CD14-positive monocyte (primary cell): ENCODE results near the gene SLC1A3. TPM values are rescaled to one million over a fixed set of nuclear protein-coding genes. Genes with fewer than 3 reads are reported as not detected.

Experiments used
- DNase-seq, 3 donors: peaks; one replicate each; pipeline ENCODE4 v3.0.0-alpha.2; 2011 to 2022
- H2AFZ ChIP-seq: 2 replicates; pipeline ENCODE4 v1.6.0; 2012; ENCODE audit warnings: mild to moderate bottlenecking, low read depth, low read length, inconsistent platforms; ENCODE audit not compliant: insufficient read depth, poor library complexity, severe bottlenecking
- H3K27ac ChIP-seq, 2 donors: 1 replicate in 1 of 2; 2 replicates in 1 of 2; pipeline ENCODE4 v1.5.1; 2012 to 2013; ENCODE audit warnings: low read length in 2 of 2, control low read depth in 1 of 2, inconsistent platforms in 1 of 2, low read depth in 1 of 2, mild to moderate bottlenecking in 1 of 2
- H3K27me3 ChIP-seq, 2 donors: one replicate each; pipeline versions ENCODE4 v1.6.0 to v1.6.1; 2011 to 2013; ENCODE audit warnings: low read length in 2 of 2; ENCODE audit not compliant: control insufficient read depth in 2 of 2, insufficient read depth in 2 of 2
- H3K36me3 ChIP-seq, 2 donors: replicated peaks in 1 of 2; 1 replicate in 1 of 2; 2 replicates in 1 of 2; pipeline versions ENCODE4 v1.5.1 to v1.6.1; 2012 to 2013; ENCODE audit warnings: low read length in 2 of 2, control low read depth in 1 of 2, inconsistent platforms in 1 of 2, mild to moderate bottlenecking in 1 of 2; ENCODE audit not compliant: insufficient read depth in 2 of 2, control insufficient read depth in 1 of 2
- H3K4me1 ChIP-seq, 2 donors: 1 replicate in 1 of 2; 2 replicates in 1 of 2; pipeline versions ENCODE4 v1.5.1 to v1.6.1; 2012 to 2013; ENCODE audit warnings: low read length in 2 of 2, control low read depth in 1 of 2, inconsistent platforms in 1 of 2, mild to moderate bottlenecking in 1 of 2, moderate library complexity in 1 of 2; ENCODE audit not compliant: insufficient read depth in 2 of 2, control insufficient read depth in 1 of 2
- H3K4me2 ChIP-seq: replicated peaks from 2 replicates; pipeline ENCODE3; 2012; ENCODE audit warnings: low read length, moderate library complexity, mild to moderate bottlenecking; ENCODE audit not compliant: poor library complexity, severe bottlenecking; ENCODE audit errors: extremely low read depth
- H3K4me3 ChIP-seq, 3 experiments: fragments of 200-600 bp in 1 of 3; sonication (generic) in 1 of 3; replicated peaks in 1 of 3; 1 replicate in 2 of 3; 2 replicates in 1 of 3; pipeline ENCODE4 v1.5.1; 2011 to 2013; ENCODE audit warnings: low read length in 3 of 3, mild to moderate bottlenecking in 3 of 3, control low read depth in 2 of 3, low read depth in 2 of 3, inconsistent platforms in 1 of 3, moderate library complexity in 1 of 3
- H3K79me2 ChIP-seq: 2 replicates; pipeline ENCODE4 v1.6.0; 2012; ENCODE audit warnings: mild to moderate bottlenecking, control low read depth, inconsistent platforms, low read length, moderate library complexity; ENCODE audit not compliant: insufficient read depth
- H3K9ac ChIP-seq: 2 replicates; pipeline ENCODE4 v1.6.0; 2017; ENCODE audit warnings: low read length, mild to moderate bottlenecking; ENCODE audit not compliant: insufficient read depth, poor library complexity, severe bottlenecking
- H3K9me3 ChIP-seq, 2 donors: replicated peaks in 1 of 2; 1 replicate in 1 of 2; 2 replicates in 1 of 2; pipeline versions ENCODE4 v1.5.1 to v1.6.1; 2012 to 2013; ENCODE audit warnings: low read length in 2 of 2, control low read depth in 1 of 2; ENCODE audit not compliant: control insufficient read depth in 1 of 2, insufficient read depth in 1 of 2
- H4K20me1 ChIP-seq: 2 replicates; pipeline ENCODE4 v1.6.0; 2012; ENCODE audit warnings: mild to moderate bottlenecking, low read length, control low read depth, moderate library complexity; ENCODE audit not compliant: insufficient read depth
- H3K27ac Mint-ChIP-seq, 7 donors: one replicate each; pipeline ENCODE4 v1.8.0; 2020; ENCODE audit warnings: mild to moderate bottlenecking in 7 of 7, mixed read lengths in 7 of 7, moderate library complexity in 6 of 7, inconsistent platforms in 2 of 7
- H3K27me3 Mint-ChIP-seq, 3 donors: one replicate each; pipeline ENCODE4 v1.8.0; 2021 to 2022; ENCODE audit warnings: low read depth in 3 of 3, mild to moderate bottlenecking in 3 of 3, mixed read lengths in 3 of 3, moderate library complexity in 3 of 3, inconsistent platforms in 1 of 3
- H3K36me3 Mint-ChIP-seq, 2 donors: one replicate each; pipeline ENCODE4 v1.8.0; 2020; ENCODE audit warnings: mixed read lengths in 2 of 2, inconsistent platforms in 1 of 2, mild to moderate bottlenecking in 1 of 2
- H3K4me1 Mint-ChIP-seq: one replicate; pipeline ENCODE4 v1.8.0; 2020; ENCODE audit warnings: mild to moderate bottlenecking, mixed read lengths
- H3K4me3 Mint-ChIP-seq, 2 donors: one replicate each; pipeline ENCODE4 v1.8.0; 2020; ENCODE audit warnings: mild to moderate bottlenecking in 2 of 2, mixed read lengths in 2 of 2, moderate library complexity in 1 of 2
- H3K9me3 Mint-ChIP-seq, 7 donors: one replicate each; pipeline ENCODE4 v1.8.0; 2020 to 2022; ENCODE audit warnings: mixed read lengths in 7 of 7, mild to moderate bottlenecking in 6 of 7, moderate library complexity in 6 of 7, inconsistent platforms in 2 of 7
- WGBS: methylation state at CpG from one replicate; pipeline ENCODE4 v1.1.5; 2013; ENCODE audit warnings: missing lambda C conversion rate; ENCODE audit not compliant: insufficient coverage; 5-methylcytosine and 5-hydroxymethylcytosine counted together
- intact Hi-C, 2 donors: fragments of 100-400 bp; cut with micrococcal nuclease; formaldehyde crosslinking; loops; one replicate each; pipeline versions ENCODE4 v1.15.0 to v1.15.1; 2023
- polyA plus RNA-seq, 3 donors: library from polyadenylated mRNA; depleted of rRNA in 1 of 3; unstranded in 2 of 3; stranded (reverse) in 1 of 3; fragments of 300-500 nt in 2 of 3; fragments of >200 nt in 1 of 3; fragmentation: Illumina TruSeq in 2 of 3; gene quantifications; 1 replicate in 2 of 3; 2 replicates in 1 of 3; pipeline ENCODE4 v1.2.3, GENCODE V29; 2012 to 2021
- TF ChIP-seq, protein P1 (sequence below): fragments of 200-600 bp; IDR thresholded peaks from one replicate; pipeline ENCODE4 v1.8.0; 2022; ENCODE audit warnings: antibody characterized with exemption, mild to moderate bottlenecking

SLC1A3 gene
- polyA plus RNA-seq, 3 donors, result 1.2 to 3.3 (median 1.3) TPM

DNA sequence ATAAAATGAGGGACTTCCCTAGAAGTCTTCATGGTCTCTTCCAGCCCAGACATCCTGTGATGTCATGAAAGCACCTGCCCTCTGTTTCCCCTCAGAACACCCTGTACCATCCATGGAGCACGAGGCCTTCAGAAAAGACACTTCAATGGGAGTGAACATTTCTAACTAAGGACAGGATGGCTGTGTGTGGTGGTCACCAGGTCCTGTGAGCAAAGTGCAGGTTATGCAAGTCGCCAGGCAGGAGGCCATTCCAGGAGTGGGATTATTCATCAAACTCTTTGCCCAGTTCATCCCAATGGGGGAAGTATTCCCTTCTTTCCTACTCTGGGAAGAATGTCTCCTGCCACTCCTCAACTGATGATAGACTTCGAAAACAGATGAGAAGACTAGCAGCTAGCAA, 80.5 kb downstream of the SLC1A3 start:
- H3K4me1 ChIP-seq, result peaks cover 71 to 83% of the 10 kb centered on the region in 2 donors
- H3K36me3 Mint-ChIP-seq, result peaks cover 0 to 4% of the 10 kb centered on the region in 2 donors
- WGBS, result 100% methylated on average over 1 of the region's 3 CpGs

GRCh38 chr5:36688722-36689121, 82.3 kb downstream of the SLC1A3 start:
- H3K27me3 Mint-ChIP-seq, result peaks cover 0 to 1% (median 0%) of the 10 kb centered on the region in 3 donors
- no peak overlapping the region for H3K4me3 Mint-ChIP-seq
- intact Hi-C loops, result no loop called here
- TF ChIP-seq, protein P1, sequence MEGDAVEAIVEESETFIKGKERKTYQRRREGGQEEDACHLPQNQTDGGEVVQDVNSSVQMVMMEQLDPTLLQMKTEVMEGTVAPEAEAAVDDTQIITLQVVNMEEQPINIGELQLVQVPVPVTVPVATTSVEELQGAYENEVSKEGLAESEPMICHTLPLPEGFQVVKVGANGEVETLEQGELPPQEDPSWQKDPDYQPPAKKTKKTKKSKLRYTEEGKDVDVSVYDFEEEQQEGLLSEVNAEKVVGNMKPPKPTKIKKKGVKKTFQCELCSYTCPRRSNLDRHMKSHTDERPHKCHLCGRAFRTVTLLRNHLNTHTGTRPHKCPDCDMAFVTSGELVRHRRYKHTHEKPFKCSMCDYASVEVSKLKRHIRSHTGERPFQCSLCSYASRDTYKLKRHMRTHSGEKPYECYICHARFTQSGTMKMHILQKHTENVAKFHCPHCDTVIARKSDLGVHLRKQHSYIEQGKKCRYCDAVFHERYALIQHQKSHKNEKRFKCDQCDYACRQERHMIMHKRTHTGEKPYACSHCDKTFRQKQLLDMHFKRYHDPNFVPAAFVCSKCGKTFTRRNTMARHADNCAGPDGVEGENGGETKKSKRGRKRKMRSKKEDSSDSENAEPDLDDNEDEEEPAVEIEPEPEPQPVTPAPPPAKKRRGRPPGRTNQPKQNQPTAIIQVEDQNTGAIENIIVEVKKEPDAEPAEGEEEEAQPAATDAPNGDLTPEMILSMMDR, result peak; percentile 36
- no peaks in the 10 kb centered on the region for H3K27me3 ChIP-seq
- peaks cover 0 to 4% of the 10 kb centered on the region in 2 donors for H3K36me3 Mint-ChIP-seq
- no peaks in the 10 kb centered on the region for H3K9me3 ChIP-seq
- H3K4me1 Mint-ChIP-seq, result peaks cover 75% of the 10 kb centered on the region
- H3K9me3 Mint-ChIP-seq, result peaks cover 0 to 2% (median 0%) of the 10 kb centered on the region in 7 donors
- peak overlapping the region; percentile 72 to 93 for H3K27ac ChIP-seq
- no peaks in the 10 kb centered on the region for H3K36me3 ChIP-seq
- DNase-seq, result no peak
- no peaks in the 10 kb centered on the region for H4K20me1 ChIP-seq
- H3K9ac ChIP-seq, result no peak overlapping the region
- peaks cover 69 to 82% of the 10 kb centered on the region in 2 donors for H3K4me1 ChIP-seq
- 90% methylated on average over 2 of the region's 6 CpGs for WGBS
- no peak overlapping the region for H2AFZ ChIP-seq
- peaks cover 4% of the 10 kb centered on the region for H3K79me2 ChIP-seq
- no peak overlapping the region for H3K4me3 ChIP-seq
- peak overlapping the region; percentile 81 to 95 (median 84) for H3K27ac Mint-ChIP-seq
- no peak overlapping the region for H3K4me2 ChIP-seq

More for the DNA sequence above, 80.5 kb downstream of the SLC1A3 start:
- H3K4me3 ChIP-seq, result no peak overlapping the region
- no peaks in the 10 kb centered on the region for H3K27me3 ChIP-seq
- TF ChIP-seq, protein P1, result no peak
- no peak overlapping the region for H3K9ac ChIP-seq
- no peaks in the 10 kb centered on the region for H3K36me3 ChIP-seq
- H3K9me3 ChIP-seq, result no peaks in the 10 kb centered on the region
- peak overlapping the region in 1 of 2 donors; percentile 96 for H3K27ac ChIP-seq
- no peak overlapping the region for H3K4me2 ChIP-seq
- Mint-ChIP-seq H3K4me3 (no peak overlapping the region), H3K27ac (peak overlapping the region; percentile 88 to 100 (median 98)), H3K27me3 (peaks cover 0 to 1% (median 0%) of the 10 kb centered on the region in 3 donors), H3K4me1 (peaks cover 73% of the 10 kb centered on the region), H3K9me3 (peaks cover 0 to 2% (median 0%) of the 10 kb centered on the region in 7 donors)
- intact Hi-C loops, result no loop called here
- peak in 1 of 3 donors; percentile 43 for DNase-seq
- no peak overlapping the region for H2AFZ ChIP-seq
- H3K79me2 ChIP-seq, result peaks cover 7% of the 10 kb centered on the region
- no peaks in the 10 kb centered on the region for H4K20me1 ChIP-seq
